WERI-Rb-1 (cell line): ENCODE measurements around the gene RNF115.

Source experiments
- DNase-seq: peaks from one replicate; pipeline ENCODE4 v3.0.0-alpha.2; 2020
- H3K27ac ChIP-seq: fragments of 250-450 bp; sonication (Bioruptor Pico); 2 replicates; pipeline ENCODE4 v1.5.1; 2020; ENCODE audit warnings: mild to moderate bottlenecking, moderate library complexity
- H3K27me3 ChIP-seq: fragments of 250-450 bp; sonication (Bioruptor Pico); 2 replicates; pipeline ENCODE4 v1.5.1; 2021; ENCODE audit warnings: mild to moderate bottlenecking, low read depth, moderate library complexity; ENCODE audit not compliant: insufficient read depth, severe bottlenecking
- H3K36me3 ChIP-seq: fragments of 250-450 bp; sonication (Bioruptor Pico); 2 replicates; pipeline ENCODE4 v1.5.1; 2020; ENCODE audit warnings: mild to moderate bottlenecking, moderate library complexity
- H3K4me3 ChIP-seq: 2 replicates; pipeline ENCODE4 v1.5.1; 2011; ENCODE audit warnings: low read depth, mild to moderate bottlenecking, control low read depth, low read length
- H3K9me3 ChIP-seq: fragments of 250-450 bp; sonication (Bioruptor Pico); 2 replicates; pipeline ENCODE4 v1.5.1; 2021; ENCODE audit warnings: mild to moderate bottlenecking, moderate library complexity; ENCODE audit not compliant: severe bottlenecking
- CTCF ChIP-seq: IDR thresholded peaks from 2 replicates; pipeline ENCODE4 v1.5.1; 2011; ENCODE audit warnings: low read depth, mild to moderate bottlenecking, control low read depth, inconsistent platforms, low read length

RNF115 gene

GRCh38 chr1:145823565-145824498, at the start of gene RNF115, which contains the start of gene POLR3C:
RNF115 (minus strand) TSS chr1:145824095; CDS start chr1:145823873, 222 bp downstream.
POLR3C (plus strand) TSS chr1:145824200; CDS start chr1:145825777, 1,577 bp downstream.
- no peaks in the 10 kb centered on the region for H3K27me3 ChIP-seq
- H3K27ac ChIP-seq = peak within 1 kb of the TSS; percentile 93

GRCh38 chr1:145871994-145872924, 48.4 kb upstream of the RNF115 start:
- H3K4me3 ChIP-seq = no peak overlapping the region
- H3K27me3 ChIP-seq = no peaks in the 10 kb centered on the region
- H3K36me3 ChIP-seq = no peaks in the 10 kb centered on the region
- no peaks in the 10 kb centered on the region for H3K9me3 ChIP-seq
- DNase-seq = no peak
- no peak overlapping the region for H3K27ac ChIP-seq
- TF ChIP-seq CTCF = no peak

More at GRCh38 chr1:145823565-145824498, at the start of gene RNF115, which contains the start of gene POLR3C:
- peak; percentile 99 for DNase-seq
- H3K4me3 ChIP-seq = peak within 1 kb of the TSS; percentile 100
- H3K9me3 ChIP-seq = no peaks in the 10 kb centered on the region
- H3K36me3 ChIP-seq = peaks cover 44% of the 10 kb centered on the region
- no peak for TF ChIP-seq CTCF

GRCh38 chr1:145868232-145868631, 44.3 kb upstream of the RNF115 start:
- H3K27me3 ChIP-seq = no peaks in the 10 kb centered on the region
- no peak for TF ChIP-seq CTCF
- no peaks in the 10 kb centered on the region for H3K36me3 ChIP-seq
- no peak overlapping the region for H3K4me3 ChIP-seq
- H3K27ac ChIP-seq = no peak overlapping the region
- no peaks in the 10 kb centered on the region for H3K9me3 ChIP-seq
- DNase-seq = no peak

GRCh38 chr1:145863282-145864018, 39.6 kb upstream of the RNF115 start:
- Histone ChIP-seq H3K9me3 (no peaks in the 10 kb centered on the region), H3K4me3 (no peak overlapping the region), H3K27ac (no peak overlapping the region), H3K36me3 (no peaks in the 10 kb centered on the region), H3K27me3 (no peaks in the 10 kb centered on the region)
- DNase-seq = no peak
- no peak for TF ChIP-seq CTCF

- H3K27me3 ChIP-seq = no peaks in the 10 kb centered on the region
- TF ChIP-seq CTCF = 0 out of 2 replicates have a peak, but pooled peaks have one; percentile 0
- peak overlapping the region; percentile 92 for H3K27ac ChIP-seq
- peaks cover 23% of the 10 kb centered on the region for H3K36me3 ChIP-seq
- H3K4me3 ChIP-seq = peak overlapping the region; percentile 94
- DNase-seq = peak; percentile 100
- no peaks in the 10 kb centered on the region for H3K9me3 ChIP-seq
Measured at GRCh38 chr1:145859491-145860023, 35.7 kb upstream of the RNF115 start.
